Raji (cell line): ENCODE measurements around the gene SEPHS1.

ENCODE experiments used
- POLR2A ChIP-seq: IDR thresholded peaks from 2 replicates; pipeline ENCODE4 v1.6.1; 2011; ENCODE audit warnings: low read depth, low read length, control low read depth; ENCODE audit not compliant: insufficient read depth

The SEPHS1 gene

DNA sequence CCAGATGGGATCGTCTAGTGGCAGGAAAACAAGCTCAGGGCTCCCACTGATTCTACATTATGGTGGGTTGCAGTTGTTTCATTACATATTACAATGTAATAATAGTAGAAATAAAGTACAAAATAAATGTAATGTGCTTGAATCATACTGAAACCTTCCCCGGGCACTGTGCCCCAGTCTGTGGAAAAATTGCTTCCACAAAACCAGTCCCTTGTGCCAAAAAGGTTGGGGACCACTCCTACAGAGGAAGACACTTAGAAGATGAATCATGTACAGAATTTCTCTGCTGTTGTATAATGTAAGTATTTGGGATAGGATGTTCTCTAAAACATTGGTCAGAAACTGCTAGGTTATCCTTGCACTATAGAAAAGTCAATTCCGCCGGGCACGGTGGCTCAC is 36.9 kb downstream of the SEPHS1 start:
- no peak for TF ChIP-seq POLR2A

DNA sequence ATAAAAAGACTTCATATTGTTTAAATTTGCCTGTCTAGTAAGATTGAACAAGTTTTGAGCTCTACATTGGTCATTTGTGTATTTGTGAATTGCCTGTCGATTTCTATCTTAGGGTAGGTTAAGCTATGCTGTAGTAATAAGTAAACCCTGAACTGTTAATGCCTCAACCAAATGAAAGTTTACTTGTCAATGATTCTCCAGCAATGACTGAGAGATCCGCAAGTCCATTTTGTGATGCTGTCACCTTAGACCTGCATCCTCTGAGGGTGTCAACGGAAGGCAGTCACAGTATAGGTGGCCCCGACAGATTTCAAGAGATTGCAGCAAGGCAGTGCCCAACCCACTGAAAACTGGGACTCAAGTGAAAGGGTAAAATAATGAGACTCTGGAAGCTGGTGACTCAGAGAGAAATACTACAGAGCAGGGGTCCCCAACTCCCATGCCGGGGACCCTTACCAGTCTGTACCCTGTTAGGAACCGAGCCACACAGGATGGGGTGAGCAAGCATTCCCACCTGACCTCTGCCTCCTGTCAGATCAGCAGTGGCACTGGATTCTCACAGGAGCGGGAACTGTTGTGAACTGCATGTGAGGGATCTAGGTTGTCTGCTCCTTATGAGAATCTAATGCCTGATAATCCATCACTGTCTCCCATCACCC is 37.4 kb downstream of the SEPHS1 start:
- TF ChIP-seq POLR2A: no peak

DNA sequence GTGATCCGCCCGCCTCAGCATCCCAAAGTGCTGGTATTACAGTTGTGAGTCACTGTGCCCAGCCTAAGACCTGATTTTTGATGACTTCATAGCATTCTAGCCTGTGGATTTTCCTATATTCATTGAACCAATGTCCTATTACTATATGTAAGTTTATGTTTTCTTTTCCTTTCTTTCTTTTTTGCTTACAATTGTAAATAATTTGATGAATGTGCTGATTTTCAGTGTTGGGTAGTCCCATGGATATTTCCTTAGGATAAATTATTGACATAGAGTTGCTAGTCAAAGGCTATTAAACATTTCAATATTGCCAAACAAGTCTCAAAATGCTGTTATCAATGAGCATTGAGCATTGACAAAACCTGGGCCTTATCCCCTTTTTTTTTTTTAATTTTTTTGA is 38.3 kb downstream of the SEPHS1 start:
- no peak for TF ChIP-seq POLR2A

DNA sequence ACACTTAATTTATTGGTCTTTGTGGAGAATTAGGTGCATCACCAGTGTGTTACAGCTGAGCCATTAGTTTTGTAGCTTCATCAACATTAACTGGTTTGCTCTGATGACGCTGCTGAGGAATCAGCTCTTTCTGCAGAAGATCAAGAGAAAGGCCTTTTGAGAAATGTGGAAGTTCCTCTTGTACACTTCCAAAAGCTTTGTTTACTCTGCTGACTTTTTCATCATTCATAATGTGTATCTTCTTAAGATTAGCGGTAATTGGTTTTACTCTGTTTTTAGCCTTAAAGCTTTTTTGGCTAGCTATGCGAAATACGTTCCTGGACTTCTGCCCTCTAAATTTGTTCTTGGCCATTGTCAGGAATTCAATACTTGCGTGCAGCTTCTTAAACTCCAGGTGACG is 40.0 kb downstream of the SEPHS1 start:
- no peak for TF ChIP-seq POLR2A

DNA sequence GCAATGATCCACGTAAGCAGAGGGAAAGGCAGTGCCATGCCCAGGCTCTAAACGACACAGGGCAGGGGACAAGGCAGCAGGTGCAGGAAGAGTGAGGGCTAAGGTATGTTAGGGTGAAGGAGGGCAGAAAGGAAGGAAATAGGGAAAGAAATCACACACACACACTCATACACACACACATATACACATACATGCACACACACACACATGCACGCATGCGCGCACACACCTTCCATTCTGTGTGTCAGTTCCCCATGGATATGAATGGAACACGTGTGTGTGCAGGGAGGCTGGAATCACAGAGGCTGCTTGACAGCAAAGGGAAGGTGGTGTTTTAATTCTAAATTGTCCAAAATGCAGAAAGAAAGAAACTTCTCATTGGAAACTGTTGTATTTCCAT is 42.0 kb downstream of the SEPHS1 start:
- no peak for TF ChIP-seq POLR2A

DNA sequence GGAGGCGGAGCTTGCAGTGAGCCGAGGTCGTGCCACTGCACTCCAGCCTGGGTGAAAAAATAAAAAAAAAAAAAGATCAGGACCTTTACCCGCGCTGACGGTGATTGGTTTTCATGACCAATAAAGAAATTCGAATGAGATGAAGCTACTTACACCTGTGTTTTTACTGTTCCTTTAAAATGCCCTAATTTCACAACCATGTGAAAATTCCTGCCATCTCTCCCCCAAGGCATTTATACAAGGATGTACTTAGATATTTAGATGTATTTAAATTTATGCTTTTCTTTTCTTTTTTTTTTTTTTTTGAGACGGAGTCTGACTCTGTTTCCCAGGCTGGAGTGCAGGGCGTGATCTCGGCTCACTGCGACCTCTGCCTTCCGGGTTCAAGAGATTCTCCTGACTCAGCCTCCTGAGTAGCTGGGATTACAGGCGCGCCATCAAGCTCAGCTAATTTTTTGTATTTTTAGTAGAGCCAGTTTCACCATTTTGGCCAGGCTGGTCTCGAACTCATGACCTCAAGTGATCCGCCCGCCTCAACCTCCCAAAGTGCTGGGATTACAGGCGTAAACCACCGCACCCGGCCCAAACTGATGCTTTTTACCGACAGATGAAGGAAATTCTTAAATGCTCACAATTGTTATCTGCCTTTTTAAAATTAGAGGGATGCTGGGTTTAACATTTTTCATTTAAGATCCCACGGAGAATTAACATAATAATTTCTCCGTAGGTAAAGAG is 45.1 kb downstream of the SEPHS1 start:
- TF ChIP-seq POLR2A: no peak

DNA sequence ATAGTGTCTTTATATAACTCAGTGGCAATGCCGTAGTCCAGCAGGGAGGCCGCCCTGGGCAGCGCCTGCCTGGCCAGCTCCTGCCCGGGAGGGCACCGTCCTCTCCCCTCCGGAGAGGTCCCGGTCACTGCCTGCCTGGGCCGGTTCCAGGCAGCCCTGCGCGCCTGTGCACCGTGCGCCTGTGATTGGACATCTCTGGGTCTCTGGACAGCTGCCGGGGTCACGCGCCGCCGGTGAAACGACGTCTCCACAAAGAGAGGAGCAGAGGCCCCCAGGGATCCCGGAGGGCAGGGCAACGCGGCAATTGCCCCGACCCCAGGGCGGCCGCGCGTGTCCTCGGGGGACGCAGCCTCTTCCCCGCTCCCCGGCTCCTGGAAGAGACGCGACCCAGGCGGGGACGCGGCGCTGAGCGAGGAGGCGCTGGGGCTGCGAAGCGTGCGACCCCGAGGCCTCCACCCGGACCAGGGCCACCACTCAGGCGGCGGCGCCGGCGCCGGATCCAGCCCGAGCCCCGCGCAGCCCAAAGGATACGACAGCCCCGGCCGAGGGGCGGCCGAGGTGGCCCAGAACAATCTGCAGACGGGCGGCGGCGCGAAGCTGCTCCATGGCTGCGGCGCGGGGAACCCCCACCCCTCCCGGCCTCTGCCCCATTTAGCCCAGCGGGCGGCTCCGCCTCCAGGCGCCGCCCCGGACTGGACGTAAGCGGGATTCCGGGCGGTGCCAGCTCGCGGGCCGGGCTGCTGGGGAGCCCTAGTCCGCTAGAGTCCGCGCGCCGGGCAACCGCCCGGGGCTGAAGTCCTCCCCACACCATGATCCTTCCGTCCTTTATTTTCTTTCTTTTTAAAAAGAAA is 48.4 kb downstream of the SEPHS1 start, which contains the start of gene PHYH:
PHYH (minus strand) TSS at position 628 of the 851 bp plus-strand sequence; CDS start at position 606, 22 bp downstream.
- no peak for TF ChIP-seq POLR2A

DNA sequence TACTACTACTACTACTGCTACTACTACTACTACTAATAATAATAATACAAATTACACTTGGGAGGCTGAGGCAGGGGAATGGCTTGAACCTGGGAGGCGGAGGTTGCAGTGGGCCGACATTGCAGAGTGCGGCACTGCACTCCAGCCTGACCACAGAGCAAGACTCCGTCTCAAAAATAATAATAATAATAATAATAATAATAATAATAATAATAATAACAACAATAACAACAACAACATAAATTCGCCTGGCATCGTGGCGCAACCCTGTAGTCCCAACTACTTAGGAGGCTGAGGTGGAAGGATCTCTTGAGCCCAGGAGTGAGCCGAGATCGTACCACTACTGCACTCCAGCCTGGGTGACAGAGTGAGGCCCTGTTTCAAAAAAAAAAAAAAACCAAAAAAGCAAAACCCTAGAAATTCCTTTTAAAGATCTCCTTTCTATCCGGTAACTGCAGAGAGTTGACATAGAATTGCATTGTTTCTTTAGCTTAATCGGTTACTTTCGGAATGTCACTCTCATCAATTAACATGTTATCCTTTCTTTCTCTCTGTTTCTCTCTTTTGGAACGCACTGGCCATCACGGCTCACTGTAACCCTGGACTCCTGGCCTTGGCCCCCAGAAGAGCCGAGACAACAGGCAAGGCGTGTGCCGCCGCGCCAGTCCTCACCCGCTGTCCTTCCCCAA is 49.2 kb downstream of the SEPHS1 start:
- no peak for TF ChIP-seq POLR2A

DNA sequence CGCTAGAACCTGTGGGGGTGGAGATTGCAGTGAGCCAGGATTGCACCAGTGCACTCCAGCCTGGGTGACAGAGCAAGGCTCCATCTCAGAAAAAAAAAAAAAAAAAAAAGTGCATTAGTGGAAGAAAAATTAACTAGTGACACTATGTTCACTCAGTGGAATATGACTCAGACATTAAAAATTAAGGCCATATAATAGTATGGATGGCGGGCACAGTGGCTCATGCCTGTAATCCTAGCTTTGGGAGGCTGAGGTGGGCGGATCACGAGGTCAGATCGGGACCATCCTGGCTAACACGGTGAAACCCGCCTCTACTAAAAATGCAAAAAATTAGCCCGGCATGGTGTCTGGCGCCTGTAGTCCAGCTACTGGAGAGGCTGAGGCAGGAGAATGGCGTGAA is 51.6 kb downstream of the SEPHS1 start:
- no peak for TF ChIP-seq POLR2A

DNA sequence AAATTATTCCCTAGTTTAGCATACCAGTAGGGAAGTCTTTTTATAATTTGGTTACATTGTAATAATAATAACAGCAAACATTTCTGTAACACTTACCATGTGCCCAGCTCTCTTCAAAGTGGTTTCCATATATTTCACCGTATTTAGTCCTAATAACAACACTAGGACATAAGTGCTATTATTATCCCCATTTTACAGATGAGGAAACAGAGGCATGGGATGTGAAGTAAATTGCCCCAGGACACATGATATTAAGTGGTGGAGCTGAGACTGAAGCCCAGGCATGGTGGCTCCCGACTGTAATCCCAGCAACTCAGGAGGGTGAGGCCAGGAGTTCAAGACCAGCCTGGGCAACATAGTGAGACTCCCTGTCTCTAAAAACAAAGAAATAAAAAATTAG is 53.3 kb downstream of the SEPHS1 start:
- TF ChIP-seq POLR2A: no peak

DNA sequence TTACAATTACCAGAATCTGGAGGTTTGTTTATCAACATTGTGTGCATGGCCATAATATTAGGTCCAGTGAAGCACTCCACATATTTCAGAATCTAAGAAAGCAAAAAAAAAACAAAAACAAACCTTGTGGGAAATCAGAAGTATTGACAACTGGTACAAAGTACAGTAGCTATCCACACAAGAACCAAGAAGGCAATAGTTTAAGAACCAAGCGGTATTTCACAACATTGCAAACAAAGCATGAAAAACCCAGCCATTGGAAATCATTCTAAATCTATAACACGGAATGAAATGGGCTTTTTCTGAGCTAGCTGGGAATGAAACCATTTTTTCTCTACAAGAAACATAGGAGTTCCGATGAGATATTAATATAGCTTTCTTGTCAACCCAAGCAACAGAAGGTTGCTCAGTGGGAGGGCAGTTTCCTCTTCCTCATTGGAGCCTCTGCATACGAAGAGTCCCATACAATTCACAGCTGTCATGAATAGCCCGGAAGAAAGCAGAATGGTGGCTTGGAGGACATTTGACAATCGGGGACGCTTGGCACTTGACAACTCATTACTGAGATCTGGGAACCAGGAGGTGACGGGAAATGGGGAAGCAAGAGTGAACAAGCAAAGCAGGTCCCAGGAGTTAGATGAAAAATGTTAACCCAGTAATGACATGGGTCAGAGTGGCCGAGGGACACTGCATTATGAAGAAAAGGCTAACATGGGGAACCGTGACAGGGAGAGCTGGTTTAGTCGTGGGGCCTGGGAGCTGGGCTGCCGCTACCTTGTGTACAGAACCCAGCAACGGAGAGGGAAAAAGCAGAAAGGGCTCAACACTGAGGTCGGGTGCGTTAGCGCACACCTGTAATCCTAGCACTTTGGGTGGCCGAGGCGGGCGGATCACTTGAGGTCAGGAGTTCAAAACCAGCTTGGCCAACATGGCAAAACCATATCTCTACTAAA is 56.0 kb downstream of the SEPHS1 start:
- TF ChIP-seq POLR2A: no peak

DNA sequence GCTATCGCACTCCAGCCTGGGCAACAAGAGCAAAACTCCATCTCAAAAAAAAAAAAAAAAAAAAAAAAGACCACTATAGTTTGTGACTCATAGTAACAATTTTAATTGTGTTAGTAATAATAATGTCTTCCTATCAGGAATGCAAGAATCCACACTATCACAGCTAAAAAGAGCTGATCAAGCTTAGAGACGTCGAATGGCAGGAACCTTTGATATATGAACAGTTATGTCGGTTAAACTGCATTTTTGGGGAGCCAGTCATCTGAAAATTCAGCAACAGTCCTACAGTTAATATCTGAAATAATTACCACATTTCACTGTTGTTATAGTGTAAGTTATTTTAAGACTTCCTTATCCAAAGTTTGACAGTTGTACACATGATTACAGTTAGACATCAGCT is 57.0 kb downstream of the SEPHS1 start:
- no peak for TF ChIP-seq POLR2A

DNA sequence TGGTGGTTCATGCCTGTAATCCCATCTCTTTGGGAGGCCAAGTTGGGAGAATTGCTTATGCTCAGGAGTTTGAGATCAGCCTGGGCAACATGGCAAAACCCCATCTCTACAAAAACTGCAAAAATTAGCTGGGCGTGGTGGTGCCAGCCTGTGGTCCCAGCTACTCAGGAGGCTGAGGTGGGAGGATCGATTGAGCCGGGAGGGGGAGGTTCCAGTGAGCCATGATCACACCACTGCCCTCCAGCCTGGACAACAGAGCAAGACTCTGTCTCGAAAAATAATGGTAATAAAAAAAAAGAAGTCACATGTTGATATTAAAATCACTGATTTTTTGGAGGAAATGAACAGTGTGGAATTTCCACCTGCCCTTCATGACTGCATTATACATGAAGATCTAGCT is 64.0 kb downstream of the SEPHS1 start:
- no peak for TF ChIP-seq POLR2A

DNA sequence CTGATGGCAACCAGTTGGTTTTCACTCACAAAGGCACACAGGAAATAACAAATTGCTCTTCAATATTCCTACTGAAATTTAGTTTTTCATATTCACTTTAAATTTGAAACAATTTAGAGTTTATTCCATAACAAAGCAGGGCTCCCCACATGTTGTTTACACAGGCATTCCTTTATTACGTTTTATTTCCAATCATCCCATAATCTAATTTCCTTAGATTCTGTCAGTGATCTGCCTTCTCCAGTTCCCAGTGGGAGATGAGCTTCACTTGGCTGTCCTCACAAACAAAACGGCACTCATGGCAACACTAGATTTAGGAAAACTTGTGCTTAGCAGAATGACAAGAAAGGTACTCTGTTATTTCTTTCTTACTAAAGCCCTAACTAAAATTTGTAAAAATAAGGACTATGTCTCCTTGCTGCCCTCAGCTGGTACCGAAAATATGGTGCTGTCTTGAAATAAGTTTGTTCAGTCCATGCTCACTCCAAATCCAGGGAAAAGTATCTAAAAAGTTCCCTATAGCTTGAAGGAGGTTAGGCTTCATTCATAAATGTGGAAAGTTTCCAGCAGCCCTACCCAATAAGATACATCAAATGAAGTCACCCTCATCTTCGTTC is 71.2 kb downstream of the SEPHS1 start:
- TF ChIP-seq POLR2A: no peak
